Erythroblast (primary cell): Measurements from ENCODE around the gene ZC3H15.

Experiments used
- GATA1 ChIP-seq: IDR thresholded peaks from 2 replicates; pipeline ENCODE4 v1.6.1; 2011; ENCODE audit warnings: low read depth, mild to moderate bottlenecking, control low read depth, low read length, moderate library complexity
- POLR2A ChIP-seq: IDR thresholded peaks from 2 replicates; pipeline ENCODE4 v1.6.1; 2011; ENCODE audit warnings: mild to moderate bottlenecking, low read length

- TF ChIP-seq POLR2A: no peak
- TF ChIP-seq GATA1: no peak
Measured at GRCh38 chr2:186535861-186536260, 49.8 kb downstream of the ZC3H15 start.
